Stimulated activated CD4-positive, alpha-beta T cell treated with anti-CD3 and anti-CD28 coated beads, Interleukin-1b, Interleukin-23, amount 100 ng/mL, for 24 hours (primary cell): ENCODE measurements around the gene FAM90A1.
"Not testable (repeated sequence)": the region's sequence is repeated elsewhere in the genome, so short reads cannot be mapped to it uniquely, and the experiment has no call there.

Experiments used
- DNase-seq, 4 experiments: peaks; one replicate each; pipeline ENCODE4 v3.0.0-alpha.2; 2020; ENCODE audit warnings: low read depth in 4 of 4, low spot score in 1 of 4

FAM90A1 gene

DNA sequence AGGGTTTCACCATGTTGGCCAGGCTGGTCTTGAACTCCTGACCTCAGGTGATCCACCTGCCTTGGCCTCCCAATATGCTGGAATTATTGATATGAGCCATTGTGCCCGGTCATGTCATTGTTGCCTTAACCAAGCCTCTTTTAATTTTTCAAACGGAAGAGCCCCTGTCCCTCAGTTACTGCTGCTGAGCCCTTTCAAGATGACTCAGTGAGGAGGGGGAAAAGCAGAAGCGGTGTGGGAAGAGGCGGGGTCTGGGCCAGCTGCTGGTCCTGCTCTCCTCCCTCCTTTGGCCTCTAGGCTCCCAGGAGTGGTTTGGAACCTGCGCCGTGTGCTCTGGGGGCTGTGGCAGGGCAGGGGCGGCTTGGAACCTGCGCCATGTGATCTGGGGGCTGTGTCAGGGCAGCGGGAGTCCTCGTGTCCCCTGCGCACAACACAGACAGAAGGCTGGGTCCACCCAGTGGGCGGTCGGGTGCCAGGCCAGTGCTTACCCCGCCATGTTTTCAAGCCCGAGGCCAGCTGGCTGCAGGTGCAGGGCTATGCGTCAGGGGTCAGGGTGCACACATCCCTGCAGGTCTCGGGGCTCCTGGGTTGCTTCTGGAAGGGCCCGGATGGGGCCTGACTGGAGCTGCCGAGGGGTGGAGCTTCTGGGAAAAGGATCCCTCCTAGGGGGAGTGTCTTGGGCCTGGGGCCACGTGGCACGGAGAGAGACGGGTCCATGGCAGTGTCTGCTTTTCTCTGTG, at the start of gene FAM90A1:
FAM90A1 (minus strand) TSS at position 627 of the 740 bp plus-strand sequence. CDS start 2,786 bp downstream, outside the sequence.
- not testable (repeated sequence) for DNase-seq

GRCh38 chr12:8276397-8276796, 49.0 kb upstream of the FAM90A1 start:
- DNase-seq = not testable (repeated sequence)

- not testable (repeated sequence) for DNase-seq
Measured at GRCh38 chr12:8266706-8267105, 39.3 kb upstream of the FAM90A1 start.

DNA sequence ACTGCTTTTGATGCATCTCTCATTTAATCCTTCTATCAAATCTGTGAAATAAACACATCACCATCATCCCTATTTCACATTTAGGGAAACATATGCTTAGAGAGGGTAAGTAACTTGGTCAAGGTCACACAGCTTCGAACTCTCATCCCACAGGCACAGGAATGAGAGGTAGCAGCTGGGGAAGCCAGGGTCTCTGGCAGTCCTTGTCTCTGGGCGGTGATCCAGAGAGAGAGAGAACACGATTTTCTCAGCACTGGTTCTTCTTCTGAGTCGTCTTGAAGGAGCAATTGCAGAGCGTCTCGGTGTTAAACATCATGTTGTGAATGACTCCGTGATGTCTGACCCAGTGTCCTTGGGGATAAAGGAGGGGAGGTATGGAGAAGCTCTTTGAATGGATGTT, 36.8 kb upstream of the FAM90A1 start:
- not testable (repeated sequence) for DNase-seq

- DNase-seq = not testable (repeated sequence)
Measured at GRCh38 chr12:8261111-8261554, 33.7 kb upstream of the FAM90A1 start.

GRCh38 chr12:8256356-8256755, 28.9 kb upstream of the FAM90A1 start:
- DNase-seq = not testable (repeated sequence)

DNA sequence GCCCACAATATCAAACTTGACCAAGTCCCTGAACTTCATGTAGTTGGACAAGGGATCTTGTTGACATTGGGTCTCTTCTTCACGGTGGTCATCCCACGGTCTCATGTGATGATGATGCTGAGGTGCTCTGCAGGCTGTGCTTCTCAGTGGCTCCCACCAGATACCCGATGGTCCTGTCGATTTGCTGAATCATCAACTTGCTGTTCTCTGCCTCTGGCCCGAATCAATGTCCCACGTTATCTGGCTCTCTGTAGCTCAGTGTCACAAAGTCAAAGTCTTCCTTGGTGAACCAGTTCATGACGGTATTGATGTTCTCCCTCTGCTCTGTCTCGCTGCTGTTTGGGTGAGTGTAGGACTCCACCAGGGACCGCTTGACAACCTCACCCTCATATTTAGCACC, 27.3 kb upstream of the FAM90A1 start:
- not testable (repeated sequence) for DNase-seq

- DNase-seq = not testable (repeated sequence)
Measured at GRCh38 chr12:8252056-8252818, 24.8 kb upstream of the FAM90A1 start.

DNA sequence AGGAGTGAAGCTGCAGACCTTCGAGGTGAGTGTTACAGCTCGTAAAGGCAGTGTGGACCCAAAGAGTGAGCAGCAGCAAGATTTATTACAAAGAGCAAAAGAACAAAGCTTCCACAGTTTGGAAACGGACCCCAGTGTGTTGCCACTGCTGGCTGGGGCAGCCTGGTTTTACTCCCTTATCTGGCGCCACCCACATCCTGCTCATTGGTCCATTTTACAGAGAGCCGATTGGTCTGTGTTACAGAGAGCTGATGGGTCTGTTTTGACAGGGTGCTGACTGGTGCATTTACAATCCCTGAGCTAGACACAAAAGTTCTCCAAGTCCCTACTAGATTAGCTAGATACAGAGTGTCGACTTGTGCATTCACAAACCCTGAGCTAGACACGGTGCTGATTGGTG, 24.2 kb upstream of the FAM90A1 start:
- not testable (repeated sequence) for DNase-seq

GRCh38 chr12:8246941-8247535, 19.6 kb upstream of the FAM90A1 start:
- not testable (repeated sequence) for DNase-seq

GRCh38 chr12:8243682-8244161, 16.3 kb upstream of the FAM90A1 start:
- DNase-seq = peak in 1 of 4 experiments; percentile 27

DNA sequence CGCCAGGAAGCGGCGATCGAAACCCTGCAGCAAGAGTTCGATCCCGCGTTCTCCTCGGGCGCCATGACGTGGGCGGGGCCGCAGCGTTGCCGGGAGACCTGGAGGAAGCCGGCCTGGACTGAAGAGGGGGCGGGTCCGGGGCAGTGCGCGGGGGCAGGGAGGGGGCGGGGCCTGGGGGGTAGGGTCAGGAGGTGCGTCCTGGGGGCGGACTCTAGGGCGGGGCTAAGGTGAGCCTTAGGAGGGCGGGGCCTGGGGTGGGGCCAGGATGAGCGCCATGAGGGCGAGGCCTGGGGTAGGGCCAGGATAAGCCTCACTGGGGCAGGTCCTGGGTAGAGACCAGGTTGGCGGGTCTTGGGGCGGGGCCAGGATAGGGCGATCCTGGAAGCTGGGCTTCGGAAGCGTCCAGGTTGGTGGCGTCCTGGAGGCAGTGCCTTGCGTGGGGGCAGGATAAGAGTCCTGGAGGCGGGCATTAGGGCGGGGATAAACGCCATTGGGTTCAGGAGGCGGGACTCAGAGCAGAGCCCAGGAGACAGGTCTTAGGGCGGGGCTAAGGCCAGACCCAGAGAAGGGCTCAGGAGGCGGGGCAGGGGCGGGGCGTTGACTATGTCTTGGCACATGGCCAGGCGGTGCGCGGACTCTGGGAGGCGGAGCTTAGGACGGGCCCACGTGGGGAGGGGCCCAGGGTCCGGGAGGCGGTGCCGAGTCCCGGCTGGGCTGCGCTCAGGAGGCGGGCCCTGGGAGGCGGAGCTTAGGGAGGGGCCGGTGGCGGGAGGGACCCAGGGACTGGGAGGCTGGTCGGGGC, 15.7 kb upstream of the FAM90A1 start:
- DNase-seq = peak; percentile 97 to 100 (median 98)

DNA sequence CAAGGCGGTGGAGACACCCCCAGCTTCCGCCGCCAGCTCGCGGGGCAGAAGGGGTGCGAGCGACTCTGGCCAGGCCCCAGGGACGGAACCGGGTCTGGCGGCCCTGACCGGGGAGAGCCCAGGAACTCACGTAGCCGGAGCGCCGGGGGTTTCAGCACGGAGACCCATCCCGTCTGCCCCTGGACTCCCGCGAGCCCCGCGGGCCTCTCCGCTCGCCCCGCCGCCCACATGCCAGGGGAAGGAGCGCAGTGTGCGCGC, 15.1 kb upstream of the FAM90A1 start:
- DNase-seq = not testable (repeated sequence)

- DNase-seq = peak in 1 of 4 experiments; percentile 19
Measured at GRCh38 chr12:8241917-8242621, 14.7 kb upstream of the FAM90A1 start.

DNA sequence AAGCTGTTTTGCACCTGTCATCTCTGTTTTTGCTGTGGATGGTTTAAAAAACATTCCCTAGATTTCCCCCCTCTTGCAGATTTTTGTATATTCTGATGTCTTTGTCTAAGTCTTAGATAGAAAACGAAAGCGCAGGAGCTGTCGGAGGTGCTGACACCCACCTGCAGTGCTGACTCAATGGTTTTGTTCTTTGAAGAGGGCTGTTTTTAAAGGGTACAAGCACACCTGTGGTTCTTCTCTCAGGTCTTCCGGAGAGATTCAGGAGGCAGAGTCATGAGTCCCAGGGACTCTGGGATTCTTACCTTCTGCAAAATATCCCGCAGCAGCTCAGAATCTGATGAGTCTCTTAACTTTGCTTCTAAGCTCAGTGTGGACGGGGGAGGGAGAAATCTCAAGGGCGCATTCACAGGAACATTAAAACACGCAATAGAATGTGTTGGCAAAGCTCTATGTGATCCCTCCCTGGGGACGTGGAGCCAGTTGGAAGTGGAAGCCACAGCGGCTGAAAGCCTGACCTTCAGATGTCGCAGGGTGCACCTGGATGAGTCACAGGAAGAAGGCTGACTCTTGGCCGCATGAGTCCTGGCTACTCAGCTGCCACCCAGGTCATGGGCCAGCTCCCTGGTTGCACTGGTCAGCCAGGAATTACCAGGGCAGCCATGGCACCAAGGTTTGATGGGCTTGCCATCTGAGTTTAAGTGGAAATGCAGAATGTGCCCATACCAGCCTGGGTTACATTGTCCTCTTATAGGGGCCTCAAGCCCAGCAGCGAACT, 13.1 kb upstream of the FAM90A1 start:
- DNase-seq = not testable (repeated sequence)

DNA sequence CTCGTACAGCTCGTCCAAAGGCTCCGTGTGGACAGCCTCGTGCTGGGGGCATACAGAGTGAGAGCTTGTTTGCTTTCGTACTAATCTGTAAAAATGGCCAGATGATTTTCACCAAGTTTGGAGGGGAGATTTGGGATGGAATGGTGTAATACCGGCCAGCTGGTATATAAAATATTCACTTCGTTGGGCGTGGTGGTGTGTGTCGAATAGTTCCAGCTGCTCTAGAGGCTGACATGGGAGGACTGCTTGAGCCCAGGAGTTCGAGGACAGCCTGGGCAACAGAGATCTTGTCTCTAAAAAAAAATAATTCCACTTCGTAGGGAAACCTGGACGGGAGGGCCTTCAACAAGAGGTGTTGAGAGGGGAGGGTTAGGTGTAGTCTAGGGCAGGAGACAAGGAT, 9.6 kb upstream of the FAM90A1 start:
- DNase-seq = not testable (repeated sequence)

DNA sequence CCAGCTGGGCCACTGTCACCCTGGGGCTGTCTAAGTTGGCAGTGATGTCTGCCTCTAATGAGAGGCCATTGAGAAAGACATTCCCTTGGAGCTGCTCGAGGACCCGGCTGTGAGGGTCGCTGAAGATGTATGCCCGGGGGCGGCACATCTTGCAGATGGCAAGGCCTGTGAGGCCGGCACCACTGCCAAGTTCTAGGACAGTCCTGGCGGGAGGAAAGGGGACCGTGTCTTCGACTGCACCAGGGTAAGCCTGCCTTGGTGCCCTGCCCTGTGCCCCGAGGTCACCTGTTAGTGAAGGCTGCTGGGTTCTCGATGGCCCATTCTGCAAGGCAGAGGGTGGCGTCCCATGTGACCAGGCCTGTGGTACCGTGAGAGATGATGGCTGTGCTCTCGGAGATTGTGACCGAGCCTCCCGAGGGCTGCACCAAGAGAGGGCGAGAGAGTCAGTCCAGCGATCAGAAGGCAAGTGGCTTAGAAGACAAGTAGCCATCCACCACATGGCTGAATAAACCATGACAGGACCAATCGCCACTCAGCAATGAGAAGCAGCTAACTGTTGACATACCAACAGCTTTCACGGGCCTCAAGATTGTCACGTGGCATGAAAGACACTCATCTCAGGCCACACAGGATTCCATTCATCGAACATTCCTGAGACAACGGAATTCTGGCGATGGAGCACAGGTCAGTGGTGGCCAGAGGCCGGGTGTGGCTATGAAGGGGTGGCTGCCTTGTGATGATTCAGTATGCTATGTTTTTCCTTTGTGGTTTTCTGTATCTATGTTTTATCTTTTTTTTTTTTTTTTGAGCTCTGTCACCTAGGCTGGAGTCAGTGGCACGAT, 8.1 kb upstream of the FAM90A1 start:
- not testable (repeated sequence) for DNase-seq

DNA sequence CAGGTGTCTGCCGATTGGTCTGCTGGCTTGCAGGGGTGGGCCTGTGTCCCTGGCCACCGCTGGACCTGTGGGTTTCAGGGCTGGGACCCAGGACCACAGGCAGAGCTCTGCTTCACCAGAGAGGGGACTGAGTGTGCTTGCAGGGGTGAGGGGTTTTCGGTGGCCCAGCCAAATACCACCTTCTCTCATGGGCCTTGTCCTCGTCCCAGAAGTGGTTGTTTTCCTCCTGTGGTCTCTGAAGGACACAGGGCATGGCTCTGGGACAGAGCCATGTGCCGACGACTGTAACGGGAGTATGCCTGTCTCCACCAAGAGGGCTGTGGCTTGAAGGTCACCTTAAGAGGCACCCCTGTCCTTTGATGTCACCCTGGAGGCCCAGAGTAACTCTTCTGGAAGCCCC, 7.3 kb upstream of the FAM90A1 start:
- DNase-seq = not testable (repeated sequence)
